A673 (cell line): ENCODE results near the gene ADGRF4.

ENCODE experiments used
- CTCF ChIP-seq: fragments of 300-800, 200-600 bp; sonication (generic); conservative IDR thresholded peaks from 2 replicates; pipeline ENCODE4 v1.5.1; 2017; ENCODE audit warnings: low read depth, mild to moderate bottlenecking, antibody characterized with exemption, low read length, moderate library complexity, mixed read lengths
- EZH2 ChIP-seq: fragments of 200-600 bp; sonication (generic); IDR thresholded peaks from 2 replicates; pipeline ENCODE4 v1.6.1; 2017; ENCODE audit warnings: borderline replicate concordance, low read depth, mild to moderate bottlenecking, mixed read lengths, antibody characterized with exemption, low read length; ENCODE audit not compliant: poor library complexity, severe bottlenecking

DNA sequence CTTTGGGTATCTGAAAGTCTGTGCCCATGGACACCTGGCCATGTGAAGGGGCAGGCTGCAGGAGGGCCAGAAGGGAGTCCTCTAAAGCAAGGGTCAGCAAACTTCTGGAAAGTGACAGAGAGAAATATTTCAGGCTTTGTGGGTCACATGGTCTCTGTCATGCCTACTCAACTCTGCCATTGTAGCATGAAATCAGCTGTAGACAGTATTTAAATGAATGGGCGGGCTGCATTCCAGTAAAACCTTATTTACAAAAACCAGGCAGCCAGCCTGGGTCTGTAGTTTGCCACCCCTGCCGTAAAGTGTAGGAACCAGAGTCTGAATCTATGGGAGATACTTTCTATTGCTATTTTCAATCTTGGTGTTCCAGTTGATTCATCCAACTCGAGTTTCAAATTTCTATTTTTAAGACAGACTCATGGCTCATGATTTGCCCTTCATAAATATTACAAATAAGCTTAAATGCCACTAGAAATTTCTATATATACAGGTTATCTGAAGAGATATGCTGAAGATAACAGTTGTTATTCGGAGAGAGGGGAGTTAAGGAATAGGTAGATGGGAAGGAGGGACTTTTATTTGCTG lies 19.0 kb upstream of the ADGRF4 start:
- no peak for TF ChIP-seq CTCF
- TF ChIP-seq EZH2 = no peak
